GM23338 (cell line): ENCODE results near the gene TMEM117.

ENCODE experiments used
- CREB1 ChIP-seq: fragments of 250-450 bp; sonication (Bioruptor Pico); IDR thresholded peaks from 2 replicates; pipeline ENCODE4 v1.5.0; 2020; ENCODE audit warnings: low read depth, mild to moderate bottlenecking, moderate library complexity
- EZH2 ChIP-seq: fragments of 200-600 bp; sonication (generic); IDR thresholded peaks from one replicate; pipeline ENCODE4 v1.8.0; 2017; ENCODE audit warnings: antibody characterized with exemption, mild to moderate bottlenecking, low read depth; ENCODE audit not compliant: unreplicated experiment
- EZH2phosphoT487 ChIP-seq: fragments of 200-600 bp; sonication (generic); IDR thresholded peaks from one replicate; pipeline ENCODE4 v1.8.1; 2018; ENCODE audit warnings: antibody characterized with exemption; ENCODE audit not compliant: unreplicated experiment
- POLR2AphosphoS5 ChIP-seq: IDR thresholded peaks from 2 replicates; pipeline ENCODE4 v1.6.1; 2016; ENCODE audit warnings: antibody characterized with exemption, low read depth
- REST ChIP-seq: IDR thresholded peaks from one replicate; pipeline ENCODE4 v1.6.1; 2018; ENCODE audit warnings: antibody characterized with exemption; ENCODE audit not compliant: unreplicated experiment
- STAT1 ChIP-seq: IDR thresholded peaks from one replicate; pipeline ENCODE4 v1.6.1; 2016; ENCODE audit warnings: antibody characterized with exemption; ENCODE audit not compliant: unreplicated experiment
- ZNF114 ChIP-seq: fragments of 250-450 bp; sonication (Bioruptor Pico); IDR thresholded peaks from 2 replicates; pipeline ENCODE4 v1.5.0; 2020; ENCODE audit warnings: mild to moderate bottlenecking, moderate library complexity
- ZNF331 ChIP-seq: fragments of 250-450 bp; sonication (Bioruptor Pico); IDR thresholded peaks from 2 replicates; pipeline ENCODE4 v1.5.0; 2020; ENCODE audit warnings: low read depth, mild to moderate bottlenecking, moderate library complexity
- TF ChIP-seq, protein P1 (sequence below), 2 experiments: fragments of 200-600 bp in 1 of 2; sonication (generic) in 1 of 2; conservative IDR thresholded peaks; 2 replicates each; pipeline versions ENCODE4 v1.5.1 to v1.6.1; 2016 to 2017; ENCODE audit warnings: antibody characterized with exemption in 2 of 2, low read depth in 2 of 2, mild to moderate bottlenecking in 2 of 2, moderate library complexity in 1 of 2

GRCh38 chr12:43878050-43878449, 42.2 kb downstream of the TMEM117 start:
- TF ChIP-seq, protein P1, sequence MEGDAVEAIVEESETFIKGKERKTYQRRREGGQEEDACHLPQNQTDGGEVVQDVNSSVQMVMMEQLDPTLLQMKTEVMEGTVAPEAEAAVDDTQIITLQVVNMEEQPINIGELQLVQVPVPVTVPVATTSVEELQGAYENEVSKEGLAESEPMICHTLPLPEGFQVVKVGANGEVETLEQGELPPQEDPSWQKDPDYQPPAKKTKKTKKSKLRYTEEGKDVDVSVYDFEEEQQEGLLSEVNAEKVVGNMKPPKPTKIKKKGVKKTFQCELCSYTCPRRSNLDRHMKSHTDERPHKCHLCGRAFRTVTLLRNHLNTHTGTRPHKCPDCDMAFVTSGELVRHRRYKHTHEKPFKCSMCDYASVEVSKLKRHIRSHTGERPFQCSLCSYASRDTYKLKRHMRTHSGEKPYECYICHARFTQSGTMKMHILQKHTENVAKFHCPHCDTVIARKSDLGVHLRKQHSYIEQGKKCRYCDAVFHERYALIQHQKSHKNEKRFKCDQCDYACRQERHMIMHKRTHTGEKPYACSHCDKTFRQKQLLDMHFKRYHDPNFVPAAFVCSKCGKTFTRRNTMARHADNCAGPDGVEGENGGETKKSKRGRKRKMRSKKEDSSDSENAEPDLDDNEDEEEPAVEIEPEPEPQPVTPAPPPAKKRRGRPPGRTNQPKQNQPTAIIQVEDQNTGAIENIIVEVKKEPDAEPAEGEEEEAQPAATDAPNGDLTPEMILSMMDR (conservative IDR thresholded peaks at IDR 0.05; ENCODE audit: low read depth in 2 of 2) = no peak
- no peak for TF ChIP-seq POLR2AphosphoS5
- no peak for TF ChIP-seq EZH2phosphoT487
- no peak for TF ChIP-seq STAT1
- no peak for TF ChIP-seq CREB1 (CRISPR knock-in tag)
- no peak for TF ChIP-seq EZH2
- TF ChIP-seq REST = no peak
- TF ChIP-seq ZNF331 (CRISPR knock-in tag) = no peak
- TF ChIP-seq ZNF114 (CRISPR knock-in tag) = no peak
